ENCODE data around the gene ZNF385B. TPM values are rescaled to one million over a fixed set of nuclear protein-coding genes. Genes with fewer than 3 reads are reported as not detected.

ZNF385B gene
- polyA plus RNA-seq, 1 of the 3 experiments (the other 2 are of a cell fraction) = 0.16 TPM

DNA sequence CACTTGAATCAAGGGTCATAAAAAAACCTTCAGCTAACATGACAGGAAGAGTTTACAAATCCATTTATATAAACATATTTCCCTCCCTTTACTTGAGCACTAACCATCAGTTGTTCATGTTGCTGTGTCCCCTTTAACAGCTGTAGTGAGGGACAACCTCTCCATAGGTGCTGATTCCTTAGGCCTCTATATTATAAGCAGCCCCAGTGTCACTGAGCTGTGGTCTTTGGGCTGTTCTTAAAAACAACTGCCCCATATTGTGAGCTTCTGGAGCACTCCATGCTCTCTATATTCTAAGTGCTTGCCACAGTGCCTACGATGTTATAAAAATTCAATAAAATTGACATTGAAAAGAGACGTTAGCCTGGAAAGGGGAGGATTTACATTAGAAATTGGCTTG is 175.3 kb downstream of the ZNF385B start:
- H2AFZ ChIP-seq (ENCODE audit: low read depth) = no peak overlapping the region
- H3K4me1 ChIP-seq (ENCODE audit: control insufficient read depth in 1 of 2, insufficient read depth in 2 of 2, low read depth in 1 of 2, low read length in 1 of 2) = no peaks in the 10 kb centered on the region
- no peak overlapping the region for H3K9ac ChIP-seq
- ChIA-PET POLR2A (no interaction called here), CTCF (interaction anchor here (0.8 kb wide), 1 partner anchor 264 kb away, joined by 3 read pairs; no protein-coding TSS in a partner anchor)
- H3K79me2 ChIP-seq (ENCODE audit: insufficient read depth) = no peaks in the 10 kb centered on the region
- H3K9me3 ChIP-seq = no peaks in the 10 kb centered on the region
- H3K27ac ChIP-seq (ENCODE audit: low read depth in 2 of 2, low read length in 1 of 2) = no peak overlapping the region
- H3F3A ChIP-seq (replicated peaks; ENCODE audit: insufficient read depth) = peaks cover 13% of the 10 kb centered on the region
- no peaks in the 10 kb centered on the region for H3K27me3 ChIP-seq (ENCODE audit: insufficient read depth)
- H3K36me3 ChIP-seq (replicated peaks in 1 of 2; ENCODE audit: control insufficient read depth in 1 of 2, insufficient read depth in 2 of 2, low read length in 1 of 2) = no peaks in the 10 kb centered on the region
- no peaks in the 10 kb centered on the region for H4K20me1 ChIP-seq (ENCODE audit: insufficient read depth)
- 78% methylated on average over 2 of the region's 2 CpGs for WGBS (ENCODE audit: low lambda C conversion rate)
- DNase-seq = no peak
- no peak overlapping the region for H3K4me3 ChIP-seq (ENCODE audit: low read depth in 2 of 2, low read length in 1 of 2)
- no peak for TF ChIP-seq GATA2 (CRISPR knock-in tag; IDR thresholded peaks at IDR 0.05)
- TF ChIP-seq ELF1 (IDR thresholded peaks at IDR 0.05) = no peak
- no peak for TF ChIP-seq FOXJ3 (CRISPR knock-in tag; IDR thresholded peaks at IDR 0.05)
- TF ChIP-seq RXRA (IDR thresholded peaks at IDR 0.05; ENCODE audit: borderline replicate concordance, low read depth) = no peak
- no peak for TF ChIP-seq JUND (IDR thresholded peaks at IDR 0.05)
- TF ChIP-seq, protein P1, sequence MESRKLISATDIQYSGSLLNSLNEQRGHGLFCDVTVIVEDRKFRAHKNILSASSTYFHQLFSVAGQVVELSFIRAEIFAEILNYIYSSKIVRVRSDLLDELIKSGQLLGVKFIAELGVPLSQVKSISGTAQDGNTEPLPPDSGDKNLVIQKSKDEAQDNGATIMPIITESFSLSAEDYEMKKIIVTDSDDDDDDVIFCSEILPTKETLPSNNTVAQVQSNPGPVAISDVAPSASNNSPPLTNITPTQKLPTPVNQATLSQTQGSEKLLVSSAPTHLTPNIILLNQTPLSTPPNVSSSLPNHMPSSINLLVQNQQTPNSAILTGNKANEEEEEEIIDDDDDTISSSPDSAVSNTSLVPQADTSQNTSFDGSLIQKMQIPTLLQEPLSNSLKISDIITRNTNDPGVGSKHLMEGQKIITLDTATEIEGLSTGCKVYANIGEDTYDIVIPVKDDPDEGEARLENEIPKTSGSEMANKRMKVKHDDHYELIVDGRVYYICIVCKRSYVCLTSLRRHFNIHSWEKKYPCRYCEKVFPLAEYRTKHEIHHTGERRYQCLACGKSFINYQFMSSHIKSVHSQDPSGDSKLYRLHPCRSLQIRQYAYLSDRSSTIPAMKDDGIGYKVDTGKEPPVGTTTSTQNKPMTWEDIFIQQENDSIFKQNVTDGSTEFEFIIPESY (IDR thresholded peaks at IDR 0.05; ENCODE audit: borderline replicate concordance, low read depth) = no peak
- TF ChIP-seq RCOR1 (IDR thresholded peaks at IDR 0.05; ENCODE audit: low read length) = no peak
- TF ChIP-seq, protein P2, sequence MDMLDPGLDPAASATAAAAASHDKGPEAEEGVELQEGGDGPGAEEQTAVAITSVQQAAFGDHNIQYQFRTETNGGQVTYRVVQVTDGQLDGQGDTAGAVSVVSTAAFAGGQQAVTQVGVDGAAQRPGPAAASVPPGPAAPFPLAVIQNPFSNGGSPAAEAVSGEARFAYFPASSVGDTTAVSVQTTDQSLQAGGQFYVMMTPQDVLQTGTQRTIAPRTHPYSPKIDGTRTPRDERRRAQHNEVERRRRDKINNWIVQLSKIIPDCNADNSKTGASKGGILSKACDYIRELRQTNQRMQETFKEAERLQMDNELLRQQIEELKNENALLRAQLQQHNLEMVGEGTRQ (IDR thresholded peaks at IDR 0.05; ENCODE audit: borderline replicate concordance, low read depth, low read length) = no peak
- TF ChIP-seq, protein P3, sequence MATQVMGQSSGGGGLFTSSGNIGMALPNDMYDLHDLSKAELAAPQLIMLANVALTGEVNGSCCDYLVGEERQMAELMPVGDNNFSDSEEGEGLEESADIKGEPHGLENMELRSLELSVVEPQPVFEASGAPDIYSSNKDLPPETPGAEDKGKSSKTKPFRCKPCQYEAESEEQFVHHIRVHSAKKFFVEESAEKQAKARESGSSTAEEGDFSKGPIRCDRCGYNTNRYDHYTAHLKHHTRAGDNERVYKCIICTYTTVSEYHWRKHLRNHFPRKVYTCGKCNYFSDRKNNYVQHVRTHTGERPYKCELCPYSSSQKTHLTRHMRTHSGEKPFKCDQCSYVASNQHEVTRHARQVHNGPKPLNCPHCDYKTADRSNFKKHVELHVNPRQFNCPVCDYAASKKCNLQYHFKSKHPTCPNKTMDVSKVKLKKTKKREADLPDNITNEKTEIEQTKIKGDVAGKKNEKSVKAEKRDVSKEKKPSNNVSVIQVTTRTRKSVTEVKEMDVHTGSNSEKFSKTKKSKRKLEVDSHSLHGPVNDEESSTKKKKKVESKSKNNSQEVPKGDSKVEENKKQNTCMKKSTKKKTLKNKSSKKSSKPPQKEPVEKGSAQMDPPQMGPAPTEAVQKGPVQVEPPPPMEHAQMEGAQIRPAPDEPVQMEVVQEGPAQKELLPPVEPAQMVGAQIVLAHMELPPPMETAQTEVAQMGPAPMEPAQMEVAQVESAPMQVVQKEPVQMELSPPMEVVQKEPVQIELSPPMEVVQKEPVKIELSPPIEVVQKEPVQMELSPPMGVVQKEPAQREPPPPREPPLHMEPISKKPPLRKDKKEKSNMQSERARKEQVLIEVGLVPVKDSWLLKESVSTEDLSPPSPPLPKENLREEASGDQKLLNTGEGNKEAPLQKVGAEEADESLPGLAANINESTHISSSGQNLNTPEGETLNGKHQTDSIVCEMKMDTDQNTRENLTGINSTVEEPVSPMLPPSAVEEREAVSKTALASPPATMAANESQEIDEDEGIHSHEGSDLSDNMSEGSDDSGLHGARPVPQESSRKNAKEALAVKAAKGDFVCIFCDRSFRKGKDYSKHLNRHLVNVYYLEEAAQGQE (IDR thresholded peaks at IDR 0.05; ENCODE audit: low read depth, low read length) = no peak
- TF ChIP-seq FOSL2 (IDR thresholded peaks at IDR 0.05; ENCODE audit: borderline replicate concordance, low read depth) = no peak
- TF ChIP-seq, protein P4, sequence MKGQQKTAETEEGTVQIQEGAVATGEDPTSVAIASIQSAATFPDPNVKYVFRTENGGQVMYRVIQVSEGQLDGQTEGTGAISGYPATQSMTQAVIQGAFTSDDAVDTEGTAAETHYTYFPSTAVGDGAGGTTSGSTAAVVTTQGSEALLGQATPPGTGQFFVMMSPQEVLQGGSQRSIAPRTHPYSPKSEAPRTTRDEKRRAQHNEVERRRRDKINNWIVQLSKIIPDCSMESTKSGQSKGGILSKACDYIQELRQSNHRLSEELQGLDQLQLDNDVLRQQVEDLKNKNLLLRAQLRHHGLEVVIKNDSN (IDR thresholded peaks at IDR 0.05; ENCODE audit: borderline replicate concordance, low read depth) = no peak
- no peak overlapping the region for H3K4me2 ChIP-seq
- H3K9me2 ChIP-seq = no peaks in the 10 kb centered on the region
